GM21367 (cell line): Measurements from ENCODE around the gene AMIGO1.

ENCODE experiments used
- ATAC-seq: cut with Tn5 transposase; IDR thresholded peaks from one replicate; pipeline ENCODE4 v1.9.1; 2021; ENCODE audit not compliant: unreplicated experiment

AMIGO1 gene

DNA sequence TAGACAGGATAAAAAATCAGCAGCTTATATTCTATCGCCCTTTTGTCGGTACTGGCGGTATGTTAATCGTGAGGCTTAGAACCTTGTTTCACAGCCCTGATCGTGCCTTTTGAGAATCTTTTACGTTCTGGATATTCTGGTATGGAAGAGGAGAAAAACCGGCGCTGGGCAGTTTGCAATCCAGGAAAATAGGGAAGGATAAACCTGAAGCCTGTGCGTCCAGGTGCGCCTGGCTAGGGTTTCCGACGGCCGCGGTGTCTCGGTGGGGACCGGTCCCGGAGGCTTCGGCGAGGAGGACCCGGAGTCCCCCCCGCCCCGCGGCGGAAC is 43.4 kb downstream of the AMIGO1 start:
- no peak for ATAC-seq

DNA sequence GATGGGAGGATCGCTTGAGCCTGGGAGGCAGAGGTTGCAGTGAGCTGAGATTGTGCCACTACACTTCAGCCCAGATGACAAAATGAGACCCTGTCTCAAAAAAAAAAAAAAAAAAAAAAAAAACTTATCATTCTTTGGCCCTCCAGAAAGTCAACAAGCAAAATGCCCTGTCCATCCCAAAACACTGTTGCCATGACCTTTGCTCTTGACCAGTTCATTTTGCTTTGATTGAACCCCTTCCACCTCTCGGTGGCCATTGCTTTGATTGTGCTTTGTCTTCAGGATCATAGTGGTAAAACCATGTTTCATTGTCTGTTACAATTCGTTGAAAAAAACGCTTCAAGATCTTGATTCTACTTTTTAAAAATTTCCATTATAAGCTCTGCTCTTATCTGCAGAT is 51.7 kb downstream of the AMIGO1 start:
- no peak for ATAC-seq

DNA sequence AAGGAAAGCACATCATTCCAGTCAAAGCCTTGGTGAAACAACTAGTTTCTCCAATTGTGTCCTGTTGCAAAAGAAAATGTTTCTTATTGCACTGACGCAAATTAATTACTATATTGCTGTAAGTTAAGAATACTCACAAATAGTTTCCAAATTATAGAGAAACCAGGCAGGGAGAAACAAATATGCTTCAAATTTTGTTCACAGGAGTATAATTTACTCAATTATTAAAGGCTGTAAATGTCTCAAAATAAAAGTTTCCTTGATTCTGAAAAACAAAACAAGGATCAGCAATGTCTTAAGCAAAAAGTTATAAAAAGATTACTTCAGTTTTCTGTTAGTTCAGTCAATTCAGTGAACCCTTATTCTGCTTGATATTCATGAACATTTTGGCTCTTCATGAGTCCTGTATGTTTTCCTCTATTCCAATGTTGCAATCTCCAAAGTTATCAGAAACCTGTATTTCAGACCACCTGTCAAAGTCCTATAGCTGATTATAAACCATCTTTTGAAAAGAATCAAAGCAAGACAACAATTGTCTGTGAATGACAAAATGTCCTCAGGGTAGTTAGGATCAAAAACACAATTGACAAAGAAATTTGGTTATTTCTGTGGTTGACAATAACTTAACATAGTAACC is 54.9 kb downstream of the AMIGO1 start:
- ATAC-seq = no peak
